H1 (cell line): ENCODE results near the gene CPT1A. TPM values are rescaled to one million over a fixed set of nuclear protein-coding genes. Genes with fewer than 3 reads are reported as not detected.

Experiments used
- CTCF ChIA-PET: fragments of 300-600 bp; sonication (Branson Sonifier 250); formaldehyde crosslinking; loops from one replicate; lab custom pipeline; 2021; ENCODE audit not compliant: partially characterized antibody; lab: Charles Lee
- POLR2A ChIA-PET: fragments of 300-600 bp; sonication (Branson Sonifier 250); formaldehyde crosslinking; loops from one replicate; lab custom pipeline; 2021; ENCODE audit warnings: inconsistent platforms; ENCODE audit not compliant: partially characterized antibody; lab: Charles Lee
- DNase-seq, 2 experiments: peaks; one replicate each; pipeline versions ENCODE4 v3.0.0 to v3.0.0-alpha.2; 2010 to 2022; ENCODE audit warnings: low spot score in 2 of 2, low read depth in 1 of 2, mixed read lengths in 1 of 2
- FAIRE-seq: peaks from 2 replicates; lab custom pipeline; 2011; peaks lifted over from hg19 to GRCh38; lab: Jason Lieb, UNC
- H2AFZ ChIP-seq: 2 replicates; pipeline ENCODE4 v1.8.1; 2012; ENCODE audit warnings: low read length, inconsistent platforms
- H2AK5ac ChIP-seq: 2 replicates; pipeline ENCODE4 v1.6.1; 2013; ENCODE audit warnings: low read depth, low read length
- H2BK120ac ChIP-seq: replicated peaks from 2 replicates; pipeline ENCODE3; 2013; ENCODE audit warnings: low read depth, low read length, inconsistent platforms
- H2BK12ac ChIP-seq: 2 replicates; pipeline ENCODE4 v1.6.1; 2013; ENCODE audit warnings: low read depth, low read length
- H2BK15ac ChIP-seq: 2 replicates; pipeline ENCODE4 v1.6.1; 2013; ENCODE audit warnings: low read length
- H2BK20ac ChIP-seq: 2 replicates; pipeline ENCODE4 v1.6.1; 2013; ENCODE audit warnings: low read length
- H2BK5ac ChIP-seq: 2 replicates; pipeline ENCODE4 v1.6.1; 2013; ENCODE audit warnings: low read depth, low read length
- H3K14ac ChIP-seq: 2 replicates; pipeline ENCODE4 v1.6.1; 2013; ENCODE audit warnings: inconsistent platforms; ENCODE audit not compliant: insufficient read length
- H3K18ac ChIP-seq: 2 replicates; pipeline ENCODE4 v1.6.1; 2013; ENCODE audit warnings: low read length; ENCODE audit errors: extremely low read depth
- H3K23ac ChIP-seq: 2 replicates; pipeline ENCODE4 v1.6.1; 2013; ENCODE audit warnings: inconsistent platforms; ENCODE audit not compliant: insufficient read length
- H3K23me2 ChIP-seq: 2 replicates; pipeline ENCODE4 v1.6.1; 2013; ENCODE audit warnings: low read depth, low read length
- H3K27ac ChIP-seq: 2 replicates; pipeline ENCODE4 v1.6.1; 2011; ENCODE audit warnings: low read depth, low read length, inconsistent platforms
- H3K27me3 ChIP-seq, 4 experiments: replicated peaks in 1 of 4; 1 replicate in 1 of 4; 2 replicates in 3 of 4; pipeline versions ENCODE4 v1.6.1 to v1.8.1; 2011 to 2013; ENCODE audit warnings: low read length in 3 of 4, mild to moderate bottlenecking in 3 of 4, inconsistent platforms in 2 of 4, mixed read lengths in 2 of 4, moderate library complexity in 1 of 4; ENCODE audit not compliant: control insufficient read depth in 3 of 4, insufficient read depth in 3 of 4; ENCODE audit errors: extremely low read depth in 1 of 4
- H3K36me3 ChIP-seq, 4 experiments: 2 replicates each; pipeline versions ENCODE4 v1.6.1 to v1.8.1; 2011 to 2013; ENCODE audit warnings: mild to moderate bottlenecking in 4 of 4, low read length in 3 of 4, moderate library complexity in 2 of 4, control low read depth in 1 of 4, inconsistent platforms in 1 of 4; ENCODE audit not compliant: insufficient read depth in 4 of 4, control insufficient read depth in 2 of 4
- H3K4ac ChIP-seq: replicated peaks from 2 replicates; pipeline ENCODE3; 2013; ENCODE audit warnings: low read length, low read depth, mixed read lengths, inconsistent platforms; ENCODE audit not compliant: insufficient read length
- H3K4me1 ChIP-seq, 4 experiments: replicated peaks in 1 of 4; 1 replicate in 1 of 4; 2 replicates in 3 of 4; pipeline versions ENCODE4 v1.6.1 to v1.8.1; 2011 to 2013; ENCODE audit warnings: low read length in 3 of 4, inconsistent platforms in 2 of 4, mixed read lengths in 1 of 4; ENCODE audit not compliant: insufficient read depth in 4 of 4, control insufficient read depth in 3 of 4
- H3K4me2 ChIP-seq, 2 experiments: 2 replicates each; pipeline versions ENCODE4 v1.6.1 to v1.8.1; 2011 to 2013; ENCODE audit warnings: low read depth in 2 of 2, low read length in 2 of 2, control low read depth in 1 of 2, inconsistent platforms in 1 of 2, mild to moderate bottlenecking in 1 of 2; ENCODE audit not compliant: insufficient read depth in 1 of 2
- H3K4me3 ChIP-seq, 4 experiments: fragments of 200-600, 300-600 bp in 1 of 4; sonication (generic), shearing (Covaris generic), sonication (Bioruptor Twin) in 1 of 4; 2 replicates each; pipeline versions ENCODE4 v1.5.1 to v1.8.1; 2011 to 2016; ENCODE audit warnings: low read length in 4 of 4, low read depth in 3 of 4, control low read depth in 2 of 4, inconsistent platforms in 2 of 4, mild to moderate bottlenecking in 2 of 4, mixed read lengths in 1 of 4, moderate library complexity in 1 of 4; ENCODE audit not compliant: insufficient read depth in 2 of 4; ENCODE audit errors: extremely low read depth in 1 of 4
- H3K56ac ChIP-seq: replicated peaks from 2 replicates; pipeline ENCODE3; 2013; ENCODE audit warnings: low read depth, mild to moderate bottlenecking, mixed read lengths, low read length, inconsistent platforms; ENCODE audit not compliant: insufficient read length
- H3K79me1 ChIP-seq: 2 replicates; pipeline ENCODE4 v1.6.1; 2013; ENCODE audit warnings: low read depth, low read length, control low read depth
- H3K79me2 ChIP-seq, 2 experiments: 2 replicates each; pipeline versions ENCODE4 v1.6.1 to v1.8.1; 2012 to 2013; ENCODE audit warnings: low read length in 2 of 2, mild to moderate bottlenecking in 2 of 2, inconsistent platforms in 1 of 2; ENCODE audit not compliant: insufficient read depth in 2 of 2, control insufficient read depth in 1 of 2
- H3K9ac ChIP-seq, 4 experiments: replicated peaks in 1 of 4; 1 replicate in 1 of 4; 2 replicates in 3 of 4; pipeline versions ENCODE4 v1.6.1 to v1.8.1; 2011 to 2013; ENCODE audit warnings: low read depth in 3 of 4, low read length in 3 of 4, control low read depth in 2 of 4, mild to moderate bottlenecking in 2 of 4, moderate library complexity in 2 of 4, inconsistent platforms in 1 of 4; ENCODE audit errors: extremely low read depth in 1 of 4
- H3K9me3 ChIP-seq, 2 experiments: 2 replicates each; pipeline versions ENCODE4 v1.6.1 to v1.8.1; 2012 to 2013; ENCODE audit warnings: mild to moderate bottlenecking in 2 of 2, moderate library complexity in 2 of 2, control low read depth in 1 of 2, inconsistent platforms in 1 of 2, low read depth in 1 of 2, low read length in 1 of 2, mixed read lengths in 1 of 2; ENCODE audit not compliant: insufficient read depth in 2 of 2
- H4K20me1 ChIP-seq, 2 experiments: replicated peaks in 1 of 2; 2 replicates each; pipeline versions ENCODE3 to v1.8.1; 2011 to 2013; ENCODE audit warnings: inconsistent platforms in 2 of 2, low read length in 2 of 2, mild to moderate bottlenecking in 1 of 2; ENCODE audit not compliant: insufficient read depth in 2 of 2, control insufficient read depth in 1 of 2
- H4K5ac ChIP-seq: 2 replicates; pipeline ENCODE4 v1.6.1; 2013; ENCODE audit warnings: low read length, low read depth, mixed read lengths, inconsistent platforms; ENCODE audit not compliant: insufficient read length
- H4K8ac ChIP-seq: 2 replicates; pipeline ENCODE4 v1.8.0; 2013; ENCODE audit warnings: mild to moderate bottlenecking, moderate library complexity, low read length, inconsistent platforms; ENCODE audit not compliant: insufficient read depth; ENCODE audit errors: extremely low read depth
- H4K91ac ChIP-seq: replicated peaks from 2 replicates; pipeline ENCODE3; 2013; ENCODE audit warnings: low read length, mixed read lengths, inconsistent platforms; ENCODE audit not compliant: insufficient read length
- BACH1 ChIP-seq: IDR thresholded peaks from 2 replicates; pipeline ENCODE4 v1.6.1; 2012; ENCODE audit warnings: low read length, improper control_type of control experiment
- BRCA1 ChIP-seq: IDR thresholded peaks from 2 replicates; pipeline ENCODE4 v1.6.1; 2012; ENCODE audit warnings: low read depth, low read length, improper control_type of control experiment
- CBX5 ChIP-seq: fragments of 300-800, 300-1000 bp; sonication (generic); IDR thresholded peaks from 2 replicates; pipeline ENCODE4 v1.7.1; 2016; ENCODE audit warnings: antibody characterized with exemption, low read length, low read depth
- CEBPB ChIP-seq: IDR thresholded peaks from 2 replicates; pipeline ENCODE4 v1.6.1; 2012; ENCODE audit warnings: low read depth, low read length
- CREB1 ChIP-seq: IDR thresholded peaks from 2 replicates; pipeline ENCODE4 v1.6.1; 2012; ENCODE audit warnings: inconsistent platforms
- HDAC2 ChIP-seq, 2 experiments: fragments of 300-600 bp in 1 of 2; sonication (generic) in 1 of 2; IDR thresholded peaks; 2 replicates each; pipeline ENCODE4 v1.6.1; 2011 to 2012; ENCODE audit warnings: low read depth in 2 of 2, low read length in 2 of 2, mild to moderate bottlenecking in 2 of 2, moderate library complexity in 2 of 2, borderline replicate concordance in 1 of 2, inconsistent platforms in 1 of 2
- HDAC6 ChIP-seq: IDR thresholded peaks from one replicate; pipeline ENCODE4 v1.7.1; 2012; ENCODE audit warnings: low read depth, mild to moderate bottlenecking, inconsistent platforms, low read length, moderate library complexity
- POLR2AphosphoS5 ChIP-seq: IDR thresholded peaks from 2 replicates; pipeline ENCODE4 v1.6.1; 2011; ENCODE audit warnings: low read depth, low read length
- RFX5 ChIP-seq: IDR thresholded peaks from 2 replicates; pipeline ENCODE4 v1.6.1; 2011; ENCODE audit warnings: low read depth, low read length, improper control_type of control experiment, borderline replicate concordance
- SRF ChIP-seq: IDR thresholded peaks from 2 replicates; pipeline ENCODE4 v1.6.1; 2011; ENCODE audit warnings: mild to moderate bottlenecking, low read depth, low read length, moderate library complexity
- SUZ12 ChIP-seq: fragments of 200-600 bp; sonication (generic); IDR thresholded peaks from 2 replicates; pipeline ENCODE4 v1.6.1; 2012; ENCODE audit warnings: mild to moderate bottlenecking, inconsistent platforms, low read length, moderate library complexity, mixed read lengths
- TCF12 ChIP-seq: IDR thresholded peaks from 2 replicates; pipeline ENCODE4 v1.6.1; 2011; ENCODE audit warnings: low read depth, mild to moderate bottlenecking, low read length
- WGBS, 2 experiments: shearing (Covaris generic) in 1 of 2; methylation state at CpG; one replicate each; pipeline versions ENCODE4 v1.1.6 to v1.1.7; 2013 to 2015; ENCODE audit warnings: low lambda C conversion rate in 2 of 2, mixed read lengths in 2 of 2, inconsistent platforms in 1 of 2, low coverage in 1 of 2, missing lambda C conversion rate in 1 of 2; ENCODE audit not compliant: insufficient replicate concordance in 2 of 2, insufficient coverage in 1 of 2, insufficient read length in 1 of 2; ENCODE audit errors: extremely low coverage in 1 of 2, missing lambda C conversion rate in 1 of 2; 5-methylcytosine and 5-hydroxymethylcytosine counted together
- polyA plus RNA-seq, 7 experiments: library from polyadenylated mRNA; depleted of rRNA in 3 of 7; stranded (reverse) in 5 of 7; unstranded in 2 of 7; fragments of >200 nt in 5 of 7; fragments of 200-250 nt in 2 of 7; gene quantifications; 1 replicate in 5 of 7; 2 replicates in 1 of 7; 4 replicates in 1 of 7; pipeline versions ENCODE4 v1.2.1 to v1.2.3, GENCODE V29; 2011 to 2013; ENCODE audit warnings: missing spikeins in 2 of 7, mixed read lengths in 2 of 7
- total RNA-seq: library from RNA; stranded (reverse); fragmentation: NEBNext Ultra II Directional; extraction: Animal tissue kit (Norgen Biotek cat#: 25700); gene quantifications from 2 replicates; pipeline ENCODE4 v1.2.1, GENCODE V29; 2021

The CPT1A gene
- total and polyA plus RNA-seq, 2 of the 8 experiments (the other 6 are each of a cell fraction or from before 2014, with no cell fraction given), result 2.9 to 12.2 TPM

DNA sequence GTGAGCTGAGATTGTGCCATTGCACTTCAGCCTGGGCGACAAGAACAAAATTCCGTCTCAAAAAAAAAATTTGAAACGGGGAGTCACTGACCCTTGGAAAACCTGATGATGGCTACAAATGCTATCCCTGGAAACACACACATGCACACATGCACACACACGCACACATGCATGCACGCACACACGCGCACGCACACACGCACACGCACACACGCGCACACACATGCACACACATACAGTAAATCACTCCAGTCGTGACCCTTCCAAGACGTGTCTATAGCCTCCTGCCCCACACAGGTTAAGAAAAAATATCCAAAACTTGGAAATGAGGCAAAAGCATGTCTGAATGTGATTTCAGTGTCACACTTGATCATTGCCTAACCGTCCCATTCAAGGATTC lies 6.7 kb upstream of the CPT1A start:
- H3K27ac ChIP-seq, result no peak overlapping the region
- H3K9me3 ChIP-seq, result no peaks in the 10 kb centered on the region
- H3K14ac ChIP-seq, result no peak overlapping the region
- no peaks in the 10 kb centered on the region for H3K79me1 ChIP-seq
- H3K9ac ChIP-seq, result no peak overlapping the region
- ChIA-PET POLR2A (no interaction called here), CTCF (interaction anchor here (1.3 to 1.6 kb wide), 2 partner anchors 18 to 21 kb away, joined by 3 to 4 read pairs; no protein-coding TSS in a partner anchor)
- H2AFZ ChIP-seq, result no peak overlapping the region
- H3K56ac ChIP-seq, result no peak overlapping the region
- H4K5ac ChIP-seq, result no peak overlapping the region
- H3K4me3 ChIP-seq, result no peak overlapping the region
- FAIRE-seq, result no peak
- H4K20me1 ChIP-seq, result peaks cover 0 to under 1% of the 10 kb centered on the region in 2 experiments
- peaks cover 0 to 3% (median 1%) of the 10 kb centered on the region in 4 experiments; a peak in 5 of 7 replicates for H3K4me1 ChIP-seq
- no peak overlapping the region for H4K8ac ChIP-seq
- no peak overlapping the region for H3K23ac ChIP-seq
- peaks cover 3% of the 10 kb centered on the region; the same call in 1 of the 2 replicates for H3K23me2 ChIP-seq
- peak overlapping the region; percentile 96; the same call in 1 of the 2 replicates for H2AK5ac ChIP-seq
- H2BK20ac ChIP-seq, result no peak overlapping the region
- WGBS, 2 experiments, result 91% methylated on average over 13 of the region's 15 CpGs; no CpG with 5 or more reads in 1 of the 2 experiments
- H3K27me3 ChIP-seq, result peaks cover 10 to 34% (median 22%) of the 10 kb centered on the region in 4 experiments
- no peaks in the 10 kb centered on the region for H3K79me2 ChIP-seq
- H3K4ac ChIP-seq, result no peak overlapping the region
- H3K18ac ChIP-seq, result no peak overlapping the region
- no peaks in the 10 kb centered on the region for H3K36me3 ChIP-seq
- no peak overlapping the region for H2BK15ac ChIP-seq
- no peak overlapping the region for H2BK5ac ChIP-seq
- no peak overlapping the region for H4K91ac ChIP-seq
- DNase-seq, result no peak
- no peak overlapping the region; the same call in 1 of the 2 replicates for H2BK12ac ChIP-seq
- H2BK120ac ChIP-seq, result no peak overlapping the region
- H3K4me2 ChIP-seq, result no peak overlapping the region
- TF ChIP-seq CEBPB (no peak), BRCA1 (no peak), RFX5 (no peak), SUZ12 (no peak), TCF12 (no peak), HDAC6 (no peak), BACH1 (no peak), CBX5 (no peak), CREB1 (no peak), POLR2AphosphoS5 (no peak), HDAC2 (IDR thresholded peaks at IDR 0.05; ENCODE audit: borderline replicate concordance in 1 of 2, low read depth in 2 of 2, low read length in 2 of 2) (no peak), SRF (no peak)
